K562 (cell line): ENCODE results near the gene PIGM. TPM values are rescaled to one million over a fixed set of nuclear protein-coding genes. Genes with fewer than 3 reads are reported as not detected.

Experiments
- ATAC-seq: fragments of 200-7000 bp; cut with Tn5 transposase; 3 replicates; pipeline ENCODE4 v1.9.1; 2020; ENCODE audit warnings: moderate library complexity
- BruUV-seq: library from RNA; stranded (reverse); fragments of 400-500 nt; replicated peaks from 2 replicates; lab custom pipeline; 2021; lab: Mats Ljungman, UMichigan
- CTCF ChIA-PET: fragments of 300-600 bp; formaldehyde crosslinking; extraction: SDS; loops from one replicate; lab custom pipeline; 2021; ENCODE audit warnings: low intra/inter-chr PET ratio; lab: Yijun Ruan, JAX
- POLR2A ChIA-PET: fragments of 300-600, 350-650 bp; sonication (Branson Sonifier 250); formaldehyde crosslinking; extraction: SDS; loops from one replicate; lab custom pipeline; 2021; ENCODE audit warnings: antibody characterized with exemption, inconsistent platforms; lab: Yijun Ruan, JAX
- DNase-seq, 4 experiments: peaks; one replicate each; pipeline versions ENCODE4 v3.0.0 to v3.0.0-alpha.2; 2011 to 2018; ENCODE audit warnings: low spot score in 3 of 4, mixed read lengths in 3 of 4; ENCODE audit errors: extremely low read depth in 1 of 4
- FAIRE-seq: peaks from 2 replicates; lab custom pipeline; 2011; peaks lifted over from hg19 to GRCh38; lab: Jason Lieb, UNC
- H2AFZ ChIP-seq: 2 replicates; pipeline ENCODE4 v1.6.0; 2011; ENCODE audit warnings: low read depth, low read length, control low read depth, inconsistent platforms
- H3K27ac ChIP-seq: fragments of 200-600 bp; 3 replicates; pipeline ENCODE4 v1.8.0; 2011; ENCODE audit warnings: low read depth, mild to moderate bottlenecking, control low read depth, inconsistent platforms, low read length, moderate library complexity, mixed read lengths; ENCODE audit errors: extremely low read depth
- H3K27me3 ChIP-seq, 2 experiments: fragments of 300-600 bp in 1 of 2; 2 replicates in 1 of 2; 3 replicates in 1 of 2; pipeline versions ENCODE4 v1.6.0 to v1.8.0; 2011; ENCODE audit warnings: inconsistent platforms in 2 of 2, low read length in 2 of 2, mild to moderate bottlenecking in 1 of 2, mixed read lengths in 1 of 2, moderate library complexity in 1 of 2; ENCODE audit not compliant: control insufficient read depth in 2 of 2, insufficient read depth in 2 of 2
- H3K36me3 ChIP-seq: fragments of 300-600 bp; 3 replicates; pipeline ENCODE4 v1.8.0; 2011; ENCODE audit warnings: mild to moderate bottlenecking, low read length, inconsistent platforms; ENCODE audit not compliant: control insufficient read depth, insufficient read depth
- H3K4me1 ChIP-seq, 2 experiments: fragments of 200-600 bp in 1 of 2; replicated peaks in 1 of 2; 2 replicates in 1 of 2; 3 replicates in 1 of 2; pipeline versions ENCODE4 v1.5.1 to v1.8.0; 2011; ENCODE audit warnings: inconsistent platforms in 2 of 2, low read length in 2 of 2, mild to moderate bottlenecking in 1 of 2, mixed read lengths in 1 of 2, moderate library complexity in 1 of 2; ENCODE audit not compliant: control insufficient read depth in 2 of 2, insufficient read depth in 2 of 2
- H3K4me2 ChIP-seq: 2 replicates; pipeline ENCODE4 v1.6.1; 2011; ENCODE audit warnings: low read length, control low read depth, inconsistent platforms, mixed read lengths; ENCODE audit not compliant: insufficient read depth
- H3K4me3 ChIP-seq: fragments of 200-600 bp; sonication (generic), shearing (Covaris generic); 2 replicates; pipeline ENCODE4 v1.5.1; 2016; ENCODE audit warnings: control low read depth, inconsistent platforms
- H3K79me2 ChIP-seq: fragments of 200-600 bp; 3 replicates; pipeline ENCODE4 v1.8.0; 2011; ENCODE audit warnings: low read length, inconsistent platforms; ENCODE audit not compliant: control insufficient read depth, insufficient read depth
- H3K9ac ChIP-seq, 2 experiments: 2 replicates each; pipeline versions ENCODE4 v1.6.0 to v1.6.1; 2011; ENCODE audit warnings: low read depth in 2 of 2, low read length in 2 of 2, control low read depth in 1 of 2, inconsistent platforms in 1 of 2, mild to moderate bottlenecking in 1 of 2, mixed read lengths in 1 of 2; ENCODE audit not compliant: insufficient read depth in 1 of 2
- H3K9me1 ChIP-seq: one replicate; pipeline ENCODE4 v1.6.0; 2011; ENCODE audit warnings: inconsistent platforms, mild to moderate bottlenecking, low read length, moderate library complexity; ENCODE audit not compliant: control insufficient read depth, insufficient read depth
- H3K9me3 ChIP-seq: replicated peaks from 2 replicates; pipeline ENCODE4 v1.5.1; 2011; ENCODE audit warnings: low read depth, low read length, inconsistent platforms; ENCODE audit not compliant: control insufficient read depth, insufficient read depth
- H4K20me1 ChIP-seq: replicated peaks from 2 replicates; pipeline ENCODE4 v1.6.1; 2011; ENCODE audit warnings: low read length, inconsistent platforms, mixed read lengths; ENCODE audit not compliant: control insufficient read depth, insufficient read depth
- E2F5 ChIP-seq: sonication (generic); formaldehyde crosslinking; IDR thresholded peaks from 2 replicates; pipeline ENCODE4 v1.8.0; 2022; ENCODE audit warnings: mild to moderate bottlenecking, missing genetic modification reagents
- FOXJ2 ChIP-seq: fragments of 200-800 bp; sonication (Bioruptor generic); IDR thresholded peaks from 2 replicates; pipeline ENCODE4 v1.6.1; 2016; ENCODE audit warnings: missing genetic modification characterization, missing compliant biosample characterization
- GTF3C2 ChIP-seq: IDR thresholded peaks from 3 replicates; pipeline ENCODE4 v1.6.1; 2011; ENCODE audit warnings: borderline replicate concordance, mild to moderate bottlenecking, moderate library complexity; ENCODE audit not compliant: insufficient read length; ENCODE audit errors: extremely low read depth
- NFRKB ChIP-seq: fragments of 450-650 bp; IDR thresholded peaks from 2 replicates; pipeline ENCODE4 v1.6.1; 2016; ENCODE audit warnings: low read depth
- PHTF2 ChIP-seq: fragments of 250-450 bp; sonication (Bioruptor Pico); IDR thresholded peaks from 2 replicates; pipeline ENCODE4 v1.5.0; 2021; ENCODE audit warnings: mild to moderate bottlenecking
- WGBS: fragments of 100-300 bp; shearing (Covaris generic); methylation state at CpG from one replicate; pipeline ENCODE4 v1.1.6; 2016; ENCODE audit warnings: low coverage, mixed read lengths; ENCODE audit not compliant: insufficient coverage; ENCODE audit errors: missing lambda C conversion rate; 5-methylcytosine and 5-hydroxymethylcytosine counted together
- in situ Hi-C: fragments of 300-500 bp; cut with MboI; formaldehyde crosslinking; loops from 4 replicates; pipeline ENCODE4 v1.15.0; 2018; ENCODE audit warnings: inconsistent platforms, mixed read lengths
- intact Hi-C: fragments of 100-400 bp; cut with micrococcal nuclease; formaldehyde crosslinking; loops from 2 replicates; pipeline ENCODE4 v1.14.2; 2022
- polyA plus RNA-seq, 8 experiments: library from polyadenylated mRNA; depleted of rRNA in 4 of 8; stranded (reverse) in 5 of 8; unstranded in 3 of 8; fragments of >200 nt; fragmentation: Nextera tagmentation in 2 of 8; fragmentation: Illumina TruSeq in 1 of 8; extraction: Ambion mirVana in 2 of 8; extraction: Trizol in 1 of 8; gene quantifications; 2 replicates each; pipeline versions ENCODE4 v1.2.1 to v1.2.3, GENCODE V29; 2011 to 2014; ENCODE audit warnings: inconsistent platforms in 1 of 8, missing spikeins in 1 of 8
- total RNA-seq, 7 experiments: library from RNA; depleted of rRNA in 6 of 7; stranded (reverse); fragments of >200 nt in 6 of 7; fragmentation: Illumina TruSeq in 2 of 7; extraction: Trizol in 2 of 7; gene quantifications; 2 replicates each; pipeline versions ENCODE4 v1.2.1 to v1.2.3, GENCODE V29; 2011 to 2021; ENCODE audit warnings: low replicate concordance in 1 of 7
- TF ChIP-seq, protein P1 (sequence below): fragments of 250-450 bp; sonication (Bioruptor Pico); IDR thresholded peaks from 2 replicates; pipeline ENCODE4 v1.4.0; 2020

The PIGM gene
- total and polyA plus RNA-seq, 9 of the 15 experiments (the other 6 are each of a cell fraction or from before 2014, with no cell fraction given): 2.6 to 6.7 (median 4.3) TPM

GRCh38 chr1:160074865-160075264, 43.1 kb upstream of the PIGM start:
- no peak overlapping the region for H3K4me2 ChIP-seq
- no peaks in the 10 kb centered on the region for H3K9me3 ChIP-seq
- DNase-seq: no peak
- peaks cover 9 to 35% of the 10 kb centered on the region in 2 experiments; a peak in 4 of 5 replicates for H3K27me3 ChIP-seq
- BruUV-seq: no TSS peak
- no peak for FAIRE-seq
- no peak for ATAC-seq
- no peaks in the 10 kb centered on the region for H3K36me3 ChIP-seq
- WGBS: 0% methylated on average over 4 of the region's 4 CpGs
- H3K79me2 ChIP-seq: no peaks in the 10 kb centered on the region
- no peak overlapping the region for H2AFZ ChIP-seq
- in situ Hi-C loops: no loop called here
- no peak overlapping the region for H3K4me3 ChIP-seq
- no peaks in the 10 kb centered on the region for H4K20me1 ChIP-seq
- intact Hi-C loops: no loop called here
- no peak overlapping the region for H3K9ac ChIP-seq
- TF ChIP-seq NFRKB: no peak
- TF ChIP-seq PHTF2 (CRISPR knock-in tag): no peak
- no peak for TF ChIP-seq FOXJ2
- TF ChIP-seq, protein P1, sequence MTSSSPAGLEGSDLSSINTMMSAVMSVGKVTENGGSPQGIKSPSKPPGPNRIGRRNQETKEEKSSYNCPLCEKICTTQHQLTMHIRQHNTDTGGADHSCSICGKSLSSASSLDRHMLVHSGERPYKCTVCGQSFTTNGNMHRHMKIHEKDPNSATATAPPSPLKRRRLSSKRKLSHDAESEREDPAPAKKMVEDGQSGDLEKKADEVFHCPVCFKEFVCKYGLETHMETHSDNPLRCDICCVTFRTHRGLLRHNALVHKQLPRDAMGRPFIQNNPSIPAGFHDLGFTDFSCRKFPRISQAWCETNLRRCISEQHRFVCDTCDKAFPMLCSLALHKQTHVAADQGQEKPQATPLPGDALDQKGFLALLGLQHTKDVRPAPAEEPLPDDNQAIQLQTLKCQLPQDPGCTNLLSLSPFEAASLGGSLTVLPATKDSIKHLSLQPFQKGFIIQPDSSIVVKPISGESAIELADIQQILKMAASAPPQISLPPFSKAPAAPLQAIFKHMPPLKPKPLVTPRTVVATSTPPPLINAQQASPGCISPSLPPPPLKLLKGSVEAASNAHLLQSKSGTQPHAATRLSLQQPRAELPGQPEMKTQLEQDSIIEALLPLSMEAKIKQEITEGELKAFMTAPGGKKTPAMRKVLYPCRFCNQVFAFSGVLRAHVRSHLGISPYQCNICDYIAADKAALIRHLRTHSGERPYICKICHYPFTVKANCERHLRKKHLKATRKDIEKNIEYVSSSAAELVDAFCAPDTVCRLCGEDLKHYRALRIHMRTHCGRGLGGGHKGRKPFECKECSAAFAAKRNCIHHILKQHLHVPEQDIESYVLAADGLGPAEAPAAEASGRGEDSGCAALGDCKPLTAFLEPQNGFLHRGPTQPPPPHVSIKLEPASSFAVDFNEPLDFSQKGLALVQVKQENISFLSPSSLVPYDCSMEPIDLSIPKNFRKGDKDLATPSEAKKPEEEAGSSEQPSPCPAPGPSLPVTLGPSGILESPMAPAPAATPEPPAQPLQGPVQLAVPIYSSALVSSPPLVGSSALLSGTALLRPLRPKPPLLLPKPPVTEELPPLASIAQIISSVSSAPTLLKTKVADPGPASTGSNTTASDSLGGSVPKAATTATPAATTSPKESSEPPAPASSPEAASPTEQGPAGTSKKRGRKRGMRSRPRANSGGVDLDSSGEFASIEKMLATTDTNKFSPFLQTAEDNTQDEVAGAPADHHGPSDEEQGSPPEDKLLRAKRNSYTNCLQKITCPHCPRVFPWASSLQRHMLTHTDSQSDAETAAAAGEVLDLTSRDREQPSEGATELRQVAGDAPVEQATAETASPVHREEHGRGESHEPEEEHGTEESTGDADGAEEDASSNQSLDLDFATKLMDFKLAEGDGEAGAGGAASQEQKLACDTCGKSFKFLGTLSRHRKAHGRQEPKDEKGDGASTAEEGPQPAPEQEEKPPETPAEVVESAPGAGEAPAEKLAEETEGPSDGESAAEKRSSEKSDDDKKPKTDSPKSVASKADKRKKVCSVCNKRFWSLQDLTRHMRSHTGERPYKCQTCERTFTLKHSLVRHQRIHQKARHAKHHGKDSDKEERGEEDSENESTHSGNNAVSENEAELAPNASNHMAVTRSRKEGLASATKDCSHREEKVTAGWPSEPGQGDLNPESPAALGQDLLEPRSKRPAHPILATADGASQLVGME: no peak
- TF ChIP-seq E2F5 (CRISPR knock-in tag): no peak
- TF ChIP-seq GTF3C2: no peak
- H3K27ac ChIP-seq: no peak overlapping the region
- peaks cover 0 to 9% of the 10 kb centered on the region in 2 experiments; a peak in 3 of 5 replicates for H3K4me1 ChIP-seq
- ChIA-PET POLR2A (no interaction called here), CTCF (interaction anchor here (0.7 kb wide), 1 partner anchor 427 kb away, joined by 3 read pairs; no protein-coding TSS in a partner anchor)
- no peaks in the 10 kb centered on the region for H3K9me1 ChIP-seq
